Activated CD8-positive, alpha-beta memory T cell treated with anti-CD3 and anti-CD28 coated beads, Interleukin-2, amount 50 U/mL, for 24 hours (primary cell): ENCODE data around the gene TMEM158.

Experiments
- DNase-seq: peaks from one replicate; pipeline ENCODE4 v3.0.0-alpha.2; 2020; ENCODE audit errors: extremely low read depth

TMEM158 gene

DNA sequence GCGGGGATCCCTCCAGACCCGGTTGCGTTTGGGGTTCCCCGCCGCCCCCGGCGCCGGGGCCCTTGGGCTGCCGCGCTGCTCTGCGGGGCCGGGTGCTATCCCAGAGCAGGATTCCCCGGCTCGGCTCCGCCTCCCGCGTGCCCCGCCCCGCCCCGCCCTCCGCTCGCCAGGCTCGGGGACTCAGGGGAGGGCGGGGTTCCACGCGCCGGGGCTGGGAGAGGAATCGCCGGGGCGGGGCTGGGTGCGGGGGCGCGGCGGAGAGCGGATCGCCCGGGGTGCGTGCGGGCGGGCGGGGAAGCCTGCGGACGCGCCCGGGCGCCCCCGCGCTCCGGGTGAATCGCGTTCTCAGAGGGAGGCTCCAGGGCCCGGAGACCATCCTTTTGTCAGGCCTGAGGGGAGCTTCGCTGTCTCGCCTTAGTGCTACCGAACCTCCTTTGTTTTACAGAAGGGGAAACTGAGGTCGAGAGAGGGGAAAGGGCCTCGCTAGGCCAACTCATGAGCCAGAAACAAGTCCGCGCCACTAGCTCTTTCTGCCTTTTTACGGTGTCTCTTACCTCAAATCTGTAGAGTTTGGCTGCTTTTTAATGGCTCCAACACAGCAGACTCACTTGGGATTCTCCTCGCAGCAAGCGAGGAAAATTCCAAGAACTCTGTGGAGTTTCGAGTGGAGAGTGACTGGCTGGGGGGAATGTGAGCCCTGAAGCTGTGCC, at the start of gene TMEM158:
Gene TMEM158 (minus strand): TSS at position 82 of the 710 bp plus-strand sequence. CDS start 260 bp downstream, outside the sequence.
- peak; percentile 27 for DNase-seq

DNA sequence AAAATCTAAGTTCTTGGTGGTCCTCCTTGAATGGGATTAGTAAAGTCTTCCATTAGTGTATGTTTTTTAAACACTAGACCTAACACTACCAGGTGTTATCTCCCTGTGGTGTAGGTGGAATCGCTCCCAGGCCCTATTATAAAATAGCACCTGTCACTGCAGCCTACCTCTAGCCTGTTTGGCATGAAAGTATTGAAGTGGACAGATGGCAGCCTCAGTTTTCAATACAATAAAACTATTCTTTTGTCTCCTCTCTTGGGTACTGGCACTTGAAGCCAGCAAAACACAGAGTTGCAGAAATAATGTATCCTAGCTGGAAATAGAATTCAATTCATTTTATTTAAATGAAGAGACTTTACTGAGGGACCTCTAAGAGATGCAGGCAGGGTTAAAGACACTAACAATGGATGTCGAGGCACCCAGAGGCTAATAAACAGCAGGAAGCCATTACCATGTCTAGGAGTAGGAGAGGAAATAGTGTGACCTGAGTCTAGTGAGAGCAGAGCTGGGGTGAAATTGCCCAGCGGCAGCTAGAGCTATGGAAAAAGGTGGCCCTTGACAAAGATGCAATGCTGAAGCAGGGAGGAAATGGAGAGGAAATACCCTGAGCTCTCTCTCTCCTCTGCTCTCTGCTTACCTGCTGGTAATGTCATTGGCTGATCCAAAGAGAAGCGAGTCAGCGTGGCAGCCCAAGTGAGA, 49.1 kb upstream of the TMEM158 start:
- DNase-seq = no peak

DNA sequence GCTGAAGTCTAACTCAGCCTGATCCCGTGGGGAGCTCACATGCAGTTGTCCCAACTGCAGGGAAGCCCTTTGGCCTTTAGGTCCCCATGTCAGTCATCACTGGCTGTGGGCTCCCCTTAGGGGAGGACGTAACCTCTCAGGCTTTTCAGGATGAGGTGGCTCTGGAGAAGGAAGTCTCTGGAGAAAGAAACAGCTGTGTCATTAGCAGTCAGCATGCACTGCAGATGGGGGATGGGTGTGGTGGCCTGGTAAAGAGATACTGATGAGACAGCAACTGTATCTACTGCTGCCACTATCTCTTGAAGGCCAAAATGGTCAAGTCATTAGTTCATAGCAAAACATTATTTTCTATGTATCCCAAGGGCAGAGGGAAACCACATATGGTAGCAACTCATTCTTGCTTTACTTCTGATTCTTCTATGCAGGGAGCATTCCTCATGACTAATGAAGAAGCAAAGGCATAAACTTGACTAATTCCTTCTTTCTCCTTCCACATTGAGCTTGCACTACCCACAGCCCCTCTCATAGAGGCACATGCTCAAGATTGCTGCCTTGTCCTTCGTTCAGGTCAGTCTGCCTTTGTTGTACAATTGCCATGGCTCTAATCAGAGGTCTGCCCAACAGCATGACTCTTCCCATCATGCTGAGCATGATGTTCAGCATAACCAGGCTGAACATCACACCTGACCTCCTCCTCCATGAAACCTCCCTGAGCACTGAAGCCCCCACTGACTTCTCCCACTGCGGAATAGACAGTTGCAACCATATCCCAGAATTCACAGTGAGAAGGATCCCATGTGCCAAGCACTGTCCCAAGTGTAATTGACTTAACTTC, 47.8 kb upstream of the TMEM158 start:
- no peak for DNase-seq

DNA sequence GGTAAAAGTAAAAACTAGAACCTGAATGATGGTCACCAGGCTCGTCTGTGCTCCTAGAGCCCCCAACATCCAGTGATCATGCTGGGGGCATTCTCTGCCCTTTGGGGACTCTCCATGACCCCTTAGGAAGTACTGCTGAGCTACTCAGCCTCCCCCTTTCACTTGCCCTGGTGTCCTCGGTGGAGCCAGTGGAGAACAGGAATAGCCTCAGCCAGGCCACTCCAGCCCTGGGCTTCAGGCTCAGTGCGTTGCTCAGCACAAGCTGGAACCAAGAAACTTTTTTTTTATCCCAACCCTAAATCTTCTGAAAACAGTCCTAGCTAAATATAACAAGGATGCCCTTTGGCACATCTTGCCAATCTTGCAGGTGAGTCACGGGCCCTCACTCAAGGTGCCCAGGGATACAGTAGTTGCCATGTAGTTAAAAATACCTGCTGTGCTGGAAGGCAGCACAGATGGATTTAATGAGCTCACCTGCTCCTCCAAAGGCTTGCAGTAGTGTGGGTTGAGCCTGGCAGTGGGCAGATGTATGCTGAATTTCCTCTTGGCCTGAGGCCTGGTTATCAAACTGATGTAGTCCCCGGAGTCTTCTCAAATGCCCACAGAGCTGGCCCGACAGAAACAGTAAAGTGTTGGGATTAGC, 46.9 kb upstream of the TMEM158 start:
- no peak for DNase-seq

DNA sequence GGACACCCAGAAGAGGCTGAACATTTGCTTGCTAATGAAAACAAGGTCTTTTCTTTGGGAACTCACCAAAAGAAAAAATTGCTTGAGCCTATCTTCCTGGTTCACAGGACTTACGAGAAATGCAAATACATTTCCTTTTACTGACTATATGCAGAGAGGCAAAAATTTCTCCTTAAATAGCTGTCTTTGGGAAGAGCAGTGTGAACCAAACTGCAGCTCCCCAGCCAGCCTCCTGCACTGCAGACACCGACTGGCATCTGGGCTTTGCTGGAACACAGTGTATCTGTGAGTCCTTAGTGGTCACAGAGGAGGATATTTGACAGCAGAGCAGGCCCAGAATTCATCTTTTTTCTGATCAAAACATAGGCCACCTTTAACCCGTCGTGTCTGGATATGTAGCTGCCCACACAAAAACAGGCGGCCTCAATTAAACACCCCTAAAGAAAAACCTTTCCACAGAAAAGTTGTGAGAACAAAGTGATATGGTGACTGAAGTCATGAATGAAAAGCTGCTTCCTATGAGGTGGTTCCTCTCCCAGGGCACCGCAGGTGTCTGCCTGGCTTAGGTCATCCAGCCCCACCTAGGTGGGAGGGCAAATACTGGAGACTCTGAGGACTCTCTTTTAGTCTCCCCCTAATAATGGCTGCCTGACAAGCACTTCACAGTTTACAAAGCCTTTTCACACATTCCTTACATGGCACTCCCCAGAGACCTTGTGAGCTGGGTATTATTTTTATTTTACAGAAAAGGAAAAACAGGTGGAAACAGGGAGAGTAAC, 46.1 kb upstream of the TMEM158 start:
- DNase-seq = no peak

DNA sequence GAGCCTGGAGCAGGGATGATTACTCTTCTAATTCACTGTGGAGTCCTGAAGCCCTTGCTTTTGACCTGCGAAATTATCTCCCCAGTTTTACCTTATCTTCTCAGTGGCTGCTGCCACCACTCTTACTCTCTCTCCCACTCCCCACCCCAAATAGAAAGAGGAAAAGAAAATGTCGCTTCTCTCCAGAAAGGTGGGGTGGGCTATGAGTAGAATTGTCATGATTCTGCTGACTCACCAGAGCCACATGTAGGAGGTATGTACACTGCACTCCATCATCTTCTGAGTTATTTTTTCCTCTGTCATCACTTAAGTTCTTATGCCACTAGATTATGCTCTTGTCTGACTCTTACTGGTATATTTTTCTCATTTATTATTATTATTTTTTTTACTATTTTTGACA, 43.9 kb upstream of the TMEM158 start:
- DNase-seq = no peak

DNA sequence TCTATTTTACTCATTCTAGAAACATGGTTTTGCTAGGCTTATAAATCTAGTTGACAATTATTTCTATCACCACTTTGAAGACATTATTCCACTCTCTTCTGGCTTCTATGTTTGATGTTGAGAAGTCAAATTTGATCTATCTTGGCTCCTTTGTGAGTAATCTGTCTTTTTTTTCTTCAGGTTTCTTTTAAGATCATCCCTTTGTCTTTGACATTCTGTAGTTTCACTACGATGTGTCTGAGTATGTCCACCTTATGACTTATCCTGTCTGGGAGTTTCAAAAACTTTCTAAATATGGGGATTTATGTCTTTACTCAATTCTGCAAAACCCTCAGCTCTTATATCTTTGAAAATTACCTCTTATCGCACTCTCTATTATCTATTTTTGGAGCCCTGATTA, 41.0 kb upstream of the TMEM158 start:
- no peak for DNase-seq

DNA sequence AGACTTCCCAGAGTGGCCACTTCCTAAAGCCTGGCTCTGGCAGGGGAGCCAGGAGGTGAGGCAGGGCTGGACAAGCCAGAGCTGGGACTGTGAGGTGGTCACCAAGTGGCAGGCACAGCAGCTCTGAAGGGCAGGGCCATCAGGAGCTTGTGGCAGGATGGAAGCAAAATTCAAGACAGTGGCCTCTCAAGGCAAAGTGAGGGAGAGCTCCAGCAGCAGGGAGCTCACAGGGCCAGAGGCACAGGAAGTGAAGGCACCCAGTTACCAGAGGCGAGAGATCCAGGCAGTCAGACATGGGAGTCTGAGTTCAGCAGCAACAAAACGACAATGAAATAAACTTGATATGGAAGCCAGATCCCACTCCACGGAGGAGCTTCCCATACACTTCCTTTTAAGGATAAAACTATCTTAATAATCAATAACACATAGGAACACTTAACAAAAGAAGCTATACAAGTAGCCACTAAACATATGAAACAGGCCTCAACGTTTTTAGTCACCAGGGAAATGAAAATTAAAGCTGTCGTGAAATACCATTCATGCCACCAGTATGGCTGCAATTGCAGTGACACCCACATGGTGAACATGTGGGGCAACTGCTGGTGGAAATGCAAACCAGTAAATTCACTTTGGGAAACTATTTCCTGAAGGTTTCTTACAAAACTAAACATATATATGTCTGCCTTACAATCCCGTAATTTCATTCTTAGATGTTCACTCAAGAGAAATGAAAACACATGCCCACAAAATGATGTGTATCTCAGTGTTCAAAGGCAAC, 35.4 kb upstream of the TMEM158 start:
- no peak for DNase-seq

DNA sequence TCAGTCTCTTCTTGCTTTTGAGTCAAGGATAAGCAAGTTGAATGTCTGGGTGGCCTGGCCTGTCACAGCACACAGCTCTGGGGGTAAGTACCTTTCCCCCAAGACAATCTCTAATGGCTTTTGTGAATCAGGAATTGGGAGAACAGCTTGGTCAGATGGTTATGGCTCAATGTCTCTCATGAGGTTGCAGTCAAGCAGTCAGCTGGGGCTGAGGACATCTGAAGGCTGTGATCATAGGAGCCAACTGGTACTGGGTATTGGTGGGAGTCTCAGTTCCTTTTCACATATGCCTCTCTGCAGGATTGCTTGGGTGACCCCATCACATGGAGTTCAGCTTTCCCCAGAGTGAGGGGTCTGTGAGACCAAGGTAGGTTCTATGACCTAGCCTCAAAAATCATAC, 33.0 kb upstream of the TMEM158 start:
- no peak for DNase-seq

DNA sequence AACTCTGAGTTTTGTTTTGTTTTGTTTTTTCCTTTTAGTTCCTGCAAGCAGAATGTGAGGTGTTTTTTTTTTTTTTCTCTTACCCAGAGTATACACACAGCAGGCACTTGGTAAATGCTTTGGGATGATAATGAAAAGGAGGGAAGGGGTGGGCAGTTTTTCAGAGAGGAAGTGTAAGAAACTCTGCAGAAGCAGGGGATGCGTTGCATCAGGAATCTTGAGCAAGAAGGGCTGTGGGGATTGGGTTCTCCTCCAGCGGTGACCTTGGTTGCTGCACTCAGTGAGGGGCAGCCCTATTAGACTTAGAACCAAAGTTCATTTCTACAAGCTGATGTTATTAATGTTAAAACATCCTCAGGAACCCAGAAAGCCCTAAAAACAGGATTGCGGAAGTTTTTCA, 32.2 kb upstream of the TMEM158 start:
- no peak for DNase-seq

DNA sequence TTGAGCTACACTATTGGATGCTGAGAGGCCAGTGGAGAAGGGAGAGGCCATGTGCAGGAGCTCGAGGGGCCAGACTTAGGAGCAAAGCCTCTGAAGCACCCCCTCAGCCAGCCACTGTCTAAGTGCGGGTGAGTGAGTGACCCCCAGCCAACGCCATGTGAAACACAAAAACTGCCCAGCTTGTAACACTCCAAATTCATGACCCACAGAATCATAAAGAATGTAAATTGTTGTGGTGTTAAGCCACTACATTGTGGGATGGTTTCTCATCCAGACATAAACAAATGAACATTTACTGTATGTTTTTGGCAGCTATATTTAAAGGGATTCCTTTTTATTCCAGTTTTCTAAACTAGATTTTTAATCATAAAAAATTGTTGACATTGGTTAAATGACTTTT, 27.2 kb upstream of the TMEM158 start:
- DNase-seq = no peak

DNA sequence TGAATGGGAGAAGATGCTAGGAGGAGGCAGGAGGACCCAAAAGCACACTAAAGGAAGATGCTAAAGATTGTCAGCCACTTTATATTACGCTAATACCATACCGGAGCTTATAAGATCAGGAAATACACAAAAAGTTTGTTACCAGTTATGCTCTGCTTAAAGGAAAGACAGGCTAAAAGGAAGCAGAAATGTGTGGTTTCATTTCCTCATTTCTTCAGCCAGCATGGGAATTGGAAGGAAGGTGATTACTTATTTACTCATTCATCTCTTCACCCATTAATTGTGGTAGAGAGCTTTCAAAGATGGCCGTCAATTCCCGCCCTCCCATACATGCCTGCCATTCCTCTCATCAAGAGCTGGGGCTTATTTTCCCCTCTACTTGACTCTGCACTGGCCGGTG, 26.7 kb upstream of the TMEM158 start:
- no peak for DNase-seq

DNA sequence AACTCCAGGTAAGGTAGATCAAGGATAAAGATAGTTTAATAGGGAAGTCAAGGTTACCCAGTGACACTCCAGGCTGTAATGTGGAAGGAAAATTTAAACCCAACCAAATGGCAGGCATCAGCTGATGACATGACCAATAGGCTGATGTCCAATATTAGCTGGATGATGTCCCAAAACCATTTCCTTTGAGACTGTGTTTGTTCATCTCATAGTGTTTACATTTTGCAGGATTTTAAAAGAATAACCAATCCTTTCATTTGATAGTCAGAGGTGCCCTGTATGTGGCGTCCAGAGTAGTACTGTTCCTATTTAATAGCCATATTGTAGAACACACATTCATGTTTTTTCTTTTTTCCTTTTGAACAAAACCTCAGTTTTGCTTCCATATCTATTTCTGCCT, 23.3 kb upstream of the TMEM158 start:
- DNase-seq = no peak

DNA sequence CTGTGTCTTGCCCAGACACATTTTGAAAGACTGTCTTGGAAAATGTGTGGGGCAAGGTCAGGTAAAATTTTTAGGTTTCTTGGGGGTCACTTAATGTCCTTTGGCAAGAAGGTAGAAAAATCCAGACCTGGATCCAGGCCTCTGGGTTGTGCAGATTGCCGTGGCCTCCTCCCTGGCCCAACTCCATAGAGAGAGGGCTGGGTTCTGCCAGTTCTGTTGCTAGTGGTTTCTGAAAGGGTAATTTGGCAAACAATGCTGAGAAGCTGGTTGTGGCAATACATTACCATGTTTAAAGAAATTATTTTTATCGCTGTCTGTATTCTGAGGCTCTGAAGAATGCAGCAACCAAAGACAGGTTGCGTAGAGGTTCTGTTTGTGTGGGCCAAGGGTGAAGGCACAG, 20.2 kb upstream of the TMEM158 start:
- DNase-seq = no peak

DNA sequence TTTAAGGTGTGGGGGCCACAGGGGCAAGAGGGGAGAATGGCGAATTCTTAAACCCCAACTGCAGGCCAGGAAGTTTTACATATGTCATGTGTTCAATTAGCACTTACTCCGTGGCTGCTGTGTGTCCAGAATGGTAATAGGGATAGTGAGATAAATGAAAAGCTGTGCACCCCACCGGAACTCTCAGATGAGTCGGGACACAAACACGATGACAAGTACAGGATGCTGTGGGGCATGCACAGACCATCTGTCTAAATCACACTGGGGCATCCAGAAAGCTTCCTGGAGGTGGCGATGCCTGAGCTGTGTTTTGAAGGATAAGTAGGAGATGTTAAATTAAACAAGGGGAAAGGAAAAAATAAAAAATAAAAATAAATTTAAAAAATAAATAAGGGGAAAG, 18.3 kb upstream of the TMEM158 start:
- no peak for DNase-seq

DNA sequence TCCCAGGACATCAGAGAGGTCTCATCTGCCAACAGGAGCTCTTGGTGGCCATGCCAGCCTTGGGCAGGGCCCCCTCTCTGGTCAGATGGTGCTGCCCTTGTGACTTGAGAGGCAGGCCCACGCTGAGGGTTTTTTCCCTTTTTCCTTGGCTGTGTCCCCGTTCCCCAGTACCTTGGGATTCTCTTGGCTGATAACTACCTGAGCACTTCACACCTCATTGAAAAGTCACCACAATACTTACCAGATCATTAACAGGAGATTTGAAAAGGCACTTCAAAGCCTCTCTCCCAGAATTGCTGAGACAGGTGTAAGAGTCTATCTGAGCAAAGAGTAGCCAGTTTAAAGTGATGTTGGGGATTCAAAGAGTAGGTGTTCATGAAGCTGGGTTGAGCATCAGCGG, 15.1 kb upstream of the TMEM158 start:
- DNase-seq = no peak

DNA sequence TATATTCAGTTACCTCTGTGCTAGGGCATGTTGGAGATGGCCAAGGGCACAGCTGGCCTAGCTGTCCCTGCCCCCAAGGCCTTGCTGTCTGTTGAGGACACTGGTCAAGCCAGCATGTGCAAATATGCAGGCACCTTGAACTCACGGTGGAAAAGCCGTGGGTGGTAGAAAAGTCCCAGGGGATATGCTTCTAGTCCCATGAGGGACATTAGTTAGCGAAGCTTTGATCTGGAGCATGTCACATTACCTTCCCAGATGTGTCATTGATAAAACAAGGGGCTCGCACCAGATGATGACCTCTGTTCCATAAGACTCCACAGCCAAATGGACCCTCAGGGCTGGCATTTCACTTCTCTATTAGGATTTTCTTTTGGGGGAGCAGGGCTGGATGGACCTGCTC, 14.2 kb upstream of the TMEM158 start:
- no peak for DNase-seq

DNA sequence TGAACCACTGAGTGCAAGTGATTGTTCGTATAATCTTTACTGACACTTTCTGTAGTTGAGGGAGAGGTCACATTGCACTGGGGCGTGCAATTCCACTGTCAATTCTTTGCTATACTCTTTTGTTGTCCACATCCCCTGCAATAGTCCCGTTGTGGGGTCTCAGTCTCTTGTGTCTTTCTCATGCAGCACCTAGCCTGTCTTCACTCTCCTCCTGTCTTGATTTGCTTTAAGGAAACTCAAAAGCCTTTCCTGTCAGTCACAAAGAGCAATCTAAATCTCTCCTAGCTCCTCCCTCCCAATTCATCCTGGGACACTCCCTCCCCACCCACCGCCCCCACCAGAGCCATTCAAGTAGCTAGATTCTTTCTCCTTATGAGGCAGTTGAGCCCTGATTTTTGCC, 13.2 kb upstream of the TMEM158 start:
- DNase-seq = no peak

DNA sequence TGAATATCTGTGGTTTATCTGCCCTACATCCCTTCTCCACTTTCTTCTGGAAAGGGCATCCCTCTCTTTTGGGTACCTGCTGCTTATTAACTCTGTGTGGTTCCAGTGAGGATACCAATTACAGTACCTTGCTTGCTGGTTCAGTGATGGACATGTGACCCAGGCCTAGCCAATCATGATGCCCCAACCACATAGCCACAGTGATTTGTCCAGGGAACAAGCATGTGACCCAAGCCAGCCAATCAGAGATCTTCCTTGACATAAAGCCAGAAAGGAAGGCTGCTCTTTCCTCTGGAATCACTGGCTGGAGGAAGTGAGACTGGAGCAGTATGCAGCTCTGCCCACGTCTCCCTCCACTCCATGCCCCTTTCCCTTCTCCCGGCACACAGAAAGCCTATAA, 10.9 kb upstream of the TMEM158 start:
- DNase-seq = no peak

DNA sequence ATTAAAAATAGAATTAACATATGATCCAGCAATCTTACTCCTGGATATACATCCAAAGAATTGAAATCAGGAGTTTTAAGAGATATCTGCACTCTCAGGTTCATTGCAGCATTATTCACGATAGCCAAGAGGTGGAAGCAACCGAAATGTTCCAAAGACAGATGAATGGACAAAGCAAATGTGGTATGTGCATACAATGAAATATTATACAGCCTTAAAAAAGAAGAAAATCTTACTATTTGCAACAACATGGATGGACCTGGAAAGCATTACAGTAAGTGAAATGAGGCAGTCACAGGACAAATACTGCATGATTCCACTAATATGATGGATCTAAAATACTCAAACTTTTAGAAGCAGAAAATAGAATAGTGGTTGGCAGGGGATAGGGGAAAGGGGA, 9.3 kb upstream of the TMEM158 start:
- DNase-seq = no peak

DNA sequence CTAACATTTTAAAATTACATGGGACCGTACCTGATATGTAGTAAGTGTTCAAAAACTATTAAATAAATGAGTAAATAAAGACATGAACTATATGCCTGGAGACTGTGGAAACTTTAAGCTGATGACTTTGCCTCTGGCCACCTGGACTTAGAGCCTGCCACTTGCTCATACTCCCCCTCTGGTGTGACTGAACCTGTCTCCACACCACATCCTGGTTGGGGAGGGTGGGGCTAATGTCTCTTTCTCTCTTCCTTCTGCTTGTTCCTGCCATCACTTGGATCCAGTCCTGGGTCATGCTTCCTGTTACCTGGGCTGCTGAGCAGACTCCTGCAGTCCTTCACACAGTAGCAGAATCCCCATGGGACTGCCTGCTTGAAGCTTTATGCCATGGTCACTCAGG, 8.2 kb upstream of the TMEM158 start:
- DNase-seq = no peak
